Effector CD4-positive, alpha-beta T cell (primary cell): ENCODE measurements around the gene OR4X1. TPM values are rescaled to one million over a fixed set of nuclear protein-coding genes. Genes with fewer than 3 reads are reported as not detected.
"Not testable (repeated sequence)": the region's sequence is repeated elsewhere in the genome, so short reads cannot be mapped to it uniquely, and the experiment has no call there.

Experiments
- DNase-seq: peaks from one replicate; pipeline ENCODE4 v3.0.0-alpha.2; 2020
- total RNA-seq: gene quantifications from one replicate; lab custom pipeline; 2026; lab: John Stamatoyannopoulos, UW

Gene OR4X1, protein sequence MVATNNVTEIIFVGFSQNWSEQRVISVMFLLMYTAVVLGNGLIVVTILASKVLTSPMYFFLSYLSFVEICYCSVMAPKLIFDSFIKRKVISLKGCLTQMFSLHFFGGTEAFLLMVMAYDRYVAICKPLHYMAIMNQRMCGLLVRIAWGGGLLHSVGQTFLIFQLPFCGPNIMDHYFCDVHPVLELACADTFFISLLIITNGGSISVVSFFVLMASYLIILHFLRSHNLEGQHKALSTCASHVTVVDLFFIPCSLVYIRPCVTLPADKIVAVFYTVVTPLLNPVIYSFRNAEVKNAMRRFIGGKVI
- not detected for total RNA-seq

DNA sequence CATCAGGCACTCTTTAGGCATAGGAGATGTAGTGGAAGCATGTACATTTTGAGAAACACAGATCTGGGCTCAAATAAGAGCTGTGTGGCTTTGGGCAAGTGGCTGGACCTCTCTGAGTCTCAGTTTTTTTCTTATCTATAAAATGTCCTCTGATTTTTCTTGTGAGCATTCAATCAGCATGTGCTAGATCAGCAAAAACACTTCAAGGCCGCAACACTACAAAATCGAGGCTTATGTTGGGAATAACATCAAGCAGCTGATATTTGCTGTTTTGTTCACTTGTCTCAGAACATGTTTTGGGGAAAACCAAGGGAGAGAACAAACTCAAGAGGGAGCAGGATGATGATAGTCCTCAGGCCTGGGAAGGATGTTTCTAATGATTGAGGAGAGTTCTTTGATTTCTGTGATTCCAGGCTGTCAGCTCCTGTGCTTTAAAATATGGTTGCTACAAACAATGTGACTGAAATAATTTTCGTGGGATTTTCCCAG is at the start of gene OR4X1:
Gene OR4X1 (plus strand): TSS at position 439 of the 489 bp plus-strand sequence. CDS start 0 bp downstream, at position 439.
- DNase-seq, result no peak

DNA sequence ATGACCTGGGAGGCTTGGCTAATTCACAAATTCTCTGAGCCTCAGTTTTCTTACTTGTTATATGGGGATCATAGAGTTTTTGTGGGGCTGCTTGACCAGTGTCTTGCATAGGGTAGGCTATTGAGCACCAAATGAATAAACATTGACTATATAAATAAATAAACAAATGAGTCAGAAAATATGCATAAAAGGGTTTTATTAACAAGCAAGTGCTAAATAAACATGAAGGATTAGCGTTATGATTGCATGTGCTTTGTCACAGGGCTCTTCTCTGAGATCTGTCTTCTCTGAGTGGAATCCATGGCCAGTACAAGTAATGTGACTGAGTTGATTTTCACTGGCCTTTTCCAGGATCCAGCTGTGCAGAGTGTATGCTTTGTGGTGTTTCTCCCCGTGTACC is 47.2 kb upstream of the OR4X1 start, which contains the start of gene OR4B1:
Gene OR4B1 (plus strand): TSS at position 301 of the 400 bp plus-strand sequence. CDS start 0 bp downstream, at position 301.
- DNase-seq, result no peak

- DNase-seq, result no peak
Observed at GRCh38 chr11:48228761-48229160, 34.9 kb upstream of the OR4X1 start.

DNA sequence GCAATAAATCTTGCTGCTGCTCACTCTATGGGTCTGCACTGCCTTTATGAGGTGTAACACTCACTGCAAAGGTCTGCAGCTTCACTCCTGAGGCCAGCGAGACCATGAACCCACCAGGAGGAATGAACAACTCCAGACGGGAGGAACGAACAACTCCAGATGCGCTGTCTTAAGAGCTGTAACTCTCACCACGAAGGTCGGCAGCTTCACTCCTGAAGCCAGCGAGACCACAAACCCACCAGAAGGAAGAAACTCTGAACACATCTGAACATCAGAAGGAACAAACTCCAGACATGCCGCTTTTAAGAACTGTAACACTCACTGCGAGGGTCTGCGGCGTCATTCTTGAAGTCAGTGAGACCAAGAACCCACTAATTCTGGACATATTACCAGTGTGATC is 33.6 kb upstream of the OR4X1 start:
- DNase-seq, result not testable (repeated sequence)

DNA sequence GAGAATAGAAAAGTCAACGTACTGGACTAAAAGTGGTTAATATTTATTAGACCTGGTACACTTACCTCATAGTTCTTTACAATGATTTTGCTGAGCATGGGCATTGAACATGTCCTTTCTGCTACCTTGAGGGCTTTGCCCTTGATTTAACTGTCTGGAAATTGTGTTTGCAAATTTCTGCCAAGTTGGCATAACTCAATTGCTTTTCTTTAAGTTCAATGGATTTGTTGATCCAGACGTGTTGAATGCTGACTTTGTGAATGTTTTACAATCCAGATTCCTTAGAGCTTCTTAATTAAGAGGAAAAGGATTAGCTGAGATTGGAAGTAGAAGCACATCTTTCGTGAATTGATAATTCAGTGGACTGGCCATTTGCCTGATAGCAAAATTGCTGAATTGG is 25.9 kb upstream of the OR4X1 start:
- no peak for DNase-seq

GRCh38 chr11:48242501-48242900 is 21.2 kb upstream of the OR4X1 start:
- DNase-seq, result no peak

GRCh38 chr11:48244804-48245203 is 18.9 kb upstream of the OR4X1 start, which contains the start of gene OR4X2:
Gene OR4X2 (plus strand): TSS chr11:48245104. CDS start chr11:48245104, 0 bp downstream.
- no peak for DNase-seq

DNA sequence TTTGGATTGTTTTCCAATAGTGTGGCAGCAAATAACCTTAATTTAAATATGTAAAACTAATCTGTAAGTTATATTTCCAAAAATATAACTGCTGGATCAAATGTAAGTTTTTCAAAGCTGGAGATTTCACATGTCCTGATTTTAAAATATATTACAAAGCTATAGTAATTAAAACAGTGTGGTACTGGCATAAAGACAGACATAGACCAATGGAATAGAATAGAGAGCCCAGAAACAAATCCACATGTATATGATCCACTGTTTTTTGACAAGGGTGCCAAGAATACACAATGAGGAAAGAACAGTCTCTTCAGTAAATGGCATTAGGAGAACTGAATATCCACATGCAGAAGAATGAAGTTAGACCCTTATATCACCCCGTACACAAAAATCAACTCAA is 14.8 kb upstream of the OR4X1 start:
- DNase-seq, result no peak

DNA sequence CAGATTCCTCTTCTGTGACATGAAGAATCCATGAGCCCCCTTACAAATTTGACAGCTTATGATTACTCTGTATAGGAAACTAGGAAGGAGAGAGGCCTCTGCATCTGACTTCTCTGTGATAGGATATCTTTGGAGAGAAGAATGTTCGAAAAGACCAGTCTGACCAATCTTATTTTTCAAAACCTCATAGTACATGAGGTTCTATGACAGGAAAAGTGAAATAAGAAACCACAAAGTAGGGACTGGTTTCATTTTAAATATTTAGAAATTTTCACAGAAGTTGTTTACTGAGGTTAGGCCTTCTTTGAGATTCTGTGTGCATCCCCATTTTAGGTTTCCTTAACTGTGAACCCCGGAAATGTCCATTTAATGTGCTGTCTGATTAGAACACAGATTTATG is 2.1 kb upstream of the OR4X1 start:
- no peak for DNase-seq

DNA sequence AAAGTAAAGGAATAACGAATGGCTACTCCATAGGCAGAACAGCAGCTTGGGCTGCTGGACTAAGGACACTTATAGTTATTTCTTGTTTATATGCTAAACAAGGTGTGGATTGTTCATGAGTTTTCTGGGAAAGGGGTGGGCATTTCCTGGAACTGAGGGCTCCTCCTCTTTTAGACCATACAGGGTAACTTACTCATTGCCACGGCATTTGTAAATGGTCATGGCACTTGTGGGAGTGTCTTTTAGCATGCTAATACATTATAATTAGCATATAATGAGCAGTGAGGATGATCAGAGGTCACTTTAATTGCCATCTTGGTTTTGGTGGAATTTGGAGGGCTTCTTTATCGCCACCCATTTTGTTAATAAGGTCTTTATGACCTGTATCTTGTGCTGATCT is 7.0 kb downstream of the OR4X1 start:
- DNase-seq, result no peak

- DNase-seq, result no peak
Observed at GRCh38 chr11:48272606-48273005, 8.9 kb downstream of the OR4X1 start.

- DNase-seq, result no peak
Observed at GRCh38 chr11:48305923-48306322, 42.3 kb downstream of the OR4X1 start, which contains the start of gene OR4S1. Gene OR4S1 (plus strand): TSS chr11:48306223. CDS start chr11:48306223, 0 bp downstream.

DNA sequence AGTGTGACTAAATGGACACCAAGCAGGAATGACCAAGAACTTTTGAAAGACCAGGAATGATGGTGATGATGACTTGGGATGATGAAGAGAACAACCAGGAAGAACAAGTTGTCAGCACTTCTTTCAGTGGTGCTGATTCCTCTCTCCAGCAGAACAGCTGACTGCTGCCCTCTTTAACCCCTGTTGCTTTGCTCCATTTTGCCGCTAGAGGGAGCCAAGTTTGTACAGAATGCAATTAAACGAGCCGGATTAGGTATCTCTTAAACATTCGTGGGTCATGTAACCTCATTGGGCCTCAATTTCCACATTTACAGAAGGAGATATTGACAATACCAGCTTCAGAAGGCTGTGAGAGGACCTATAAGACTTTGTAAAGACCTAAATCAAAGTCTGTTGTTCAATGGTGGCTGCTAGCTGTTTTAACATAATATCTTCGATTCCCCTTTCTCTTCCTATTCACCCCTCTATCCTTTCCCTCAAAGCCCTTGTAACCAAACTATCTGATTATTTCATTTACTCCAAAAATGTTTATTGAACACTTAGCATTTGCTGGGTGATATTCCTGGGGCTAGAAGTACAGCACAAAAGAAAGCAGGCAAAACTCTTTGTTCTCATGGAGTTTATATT is 44.2 kb downstream of the OR4X1 start:
- peak; percentile 44 for DNase-seq

GRCh38 chr11:48313590-48313989 is 49.9 kb downstream of the OR4X1 start:
- not testable (repeated sequence) for DNase-seq
